NCI-H146 (cell line): Measurements from ENCODE around the gene OCA2.
"Not testable (repeated sequence)": the region's sequence is repeated elsewhere in the genome, so short reads cannot be mapped to it uniquely, and the experiment has no call there.

Source experiments
- DNase-seq: peaks from one replicate; lab custom pipeline; 2025; lab: John Stamatoyannopoulos, UW

The OCA2 gene

GRCh38 chr15:27871078-27871901 lies 227.8 kb downstream of the OCA2 start:
- no peak for DNase-seq

GRCh38 chr15:27870320-27870719 lies 228.8 kb downstream of the OCA2 start:
- no peak for DNase-seq

GRCh38 chr15:27869697-27870281 lies 229.3 kb downstream of the OCA2 start:
- DNase-seq: no peak

GRCh38 chr15:27868828-27869404 lies 230.2 kb downstream of the OCA2 start:
- DNase-seq: no peak

GRCh38 chr15:27867861-27868260 lies 231.3 kb downstream of the OCA2 start:
- DNase-seq: no peak

GRCh38 chr15:27866505-27867165 lies 232.5 kb downstream of the OCA2 start:
- no peak for DNase-seq

- no peak for DNase-seq
Measured at GRCh38 chr15:27865926-27866325, 233.2 kb downstream of the OCA2 start.

GRCh38 chr15:27865323-27865922 lies 233.7 kb downstream of the OCA2 start:
- DNase-seq: peak; percentile 14

GRCh38 chr15:27864719-27865118 lies 234.4 kb downstream of the OCA2 start:
- DNase-seq: no peak

GRCh38 chr15:27864086-27864485 lies 235.0 kb downstream of the OCA2 start:
- DNase-seq: no peak

GRCh38 chr15:27863000-27863399 lies 236.1 kb downstream of the OCA2 start:
- DNase-seq: no peak

- no peak for DNase-seq
Measured at GRCh38 chr15:27861171-27861570, 237.9 kb downstream of the OCA2 start.

- no peak for DNase-seq
Measured at GRCh38 chr15:27855137-27855536, 244.0 kb downstream of the OCA2 start.

- DNase-seq: no peak
Measured at GRCh38 chr15:27854601-27855000, 244.5 kb downstream of the OCA2 start.

GRCh38 chr15:27853624-27854455 lies 245.3 kb downstream of the OCA2 start:
- DNase-seq: no peak

- no peak for DNase-seq
Measured at GRCh38 chr15:27851858-27852210, 247.3 kb downstream of the OCA2 start.

- DNase-seq: no peak
Measured at GRCh38 chr15:27850981-27851857, 247.9 kb downstream of the OCA2 start.

GRCh38 chr15:27850050-27850449 lies 249.1 kb downstream of the OCA2 start:
- DNase-seq: no peak

GRCh38 chr15:27848936-27849335 lies 250.2 kb downstream of the OCA2 start:
- not testable (repeated sequence) for DNase-seq
